SK-N-SH (cell line): ENCODE results near the gene ZG16.
"Not testable (repeated sequence)": the region's sequence is repeated elsewhere in the genome, so short reads cannot be mapped to it uniquely, and the experiment has no call there.

ENCODE experiments used
- EP300 ChIP-seq, 2 experiments: IDR thresholded peaks; 2 replicates each; pipeline versions ENCODE4 v1.4.0 to v1.6.1; 2012; ENCODE audit warnings: borderline replicate concordance in 1 of 2, low read depth in 1 of 2, low read length in 1 of 2
- FOXJ3 ChIP-seq: sonication (generic); formaldehyde crosslinking; IDR thresholded peaks from 2 replicates; pipeline ENCODE4 v1.5.1; 2020; ENCODE audit warnings: mild to moderate bottlenecking, missing genetic modification reagents
- NRF1 ChIP-seq: IDR thresholded peaks from 2 replicates; pipeline ENCODE4 v1.6.1; 2012; ENCODE audit warnings: low read depth, mild to moderate bottlenecking, low read length
- SMC3 ChIP-seq: IDR thresholded peaks from 2 replicates; pipeline ENCODE4 v1.6.1; 2012; ENCODE audit warnings: low read depth, low read length, improper control_type of control experiment
- TAF1 ChIP-seq: IDR thresholded peaks from 2 replicates; pipeline ENCODE4 v1.6.1; 2012; ENCODE audit warnings: low read depth, mild to moderate bottlenecking, low read length, moderate library complexity, borderline replicate concordance
- TF ChIP-seq, protein P1 (sequence below): fragments of 200-600 bp; sonication (generic); IDR thresholded peaks from 2 replicates; pipeline ENCODE4 v1.6.1; 2017; ENCODE audit warnings: antibody characterized with exemption, mild to moderate bottlenecking, moderate library complexity

DNA sequence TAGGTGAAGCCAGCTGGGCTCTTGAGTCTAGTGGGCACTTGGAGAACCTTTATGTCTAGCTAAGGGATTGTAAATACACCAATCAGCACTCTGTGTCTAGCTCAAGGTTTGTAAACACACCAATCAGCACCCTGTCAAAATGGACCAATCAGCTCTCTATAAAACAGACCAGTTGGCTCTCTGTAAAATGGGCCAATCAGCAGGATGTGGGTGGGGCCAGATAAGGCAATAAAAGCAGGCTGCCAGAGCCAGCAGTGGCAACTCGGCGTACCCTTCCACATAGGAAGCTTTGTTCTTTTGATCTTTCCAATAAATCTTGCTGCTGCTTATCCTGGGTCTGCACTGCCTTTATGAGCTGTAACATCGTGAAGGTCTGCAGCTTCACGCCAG lies 29.3 kb upstream of the ZG16 start:
- TF ChIP-seq, protein P1, sequence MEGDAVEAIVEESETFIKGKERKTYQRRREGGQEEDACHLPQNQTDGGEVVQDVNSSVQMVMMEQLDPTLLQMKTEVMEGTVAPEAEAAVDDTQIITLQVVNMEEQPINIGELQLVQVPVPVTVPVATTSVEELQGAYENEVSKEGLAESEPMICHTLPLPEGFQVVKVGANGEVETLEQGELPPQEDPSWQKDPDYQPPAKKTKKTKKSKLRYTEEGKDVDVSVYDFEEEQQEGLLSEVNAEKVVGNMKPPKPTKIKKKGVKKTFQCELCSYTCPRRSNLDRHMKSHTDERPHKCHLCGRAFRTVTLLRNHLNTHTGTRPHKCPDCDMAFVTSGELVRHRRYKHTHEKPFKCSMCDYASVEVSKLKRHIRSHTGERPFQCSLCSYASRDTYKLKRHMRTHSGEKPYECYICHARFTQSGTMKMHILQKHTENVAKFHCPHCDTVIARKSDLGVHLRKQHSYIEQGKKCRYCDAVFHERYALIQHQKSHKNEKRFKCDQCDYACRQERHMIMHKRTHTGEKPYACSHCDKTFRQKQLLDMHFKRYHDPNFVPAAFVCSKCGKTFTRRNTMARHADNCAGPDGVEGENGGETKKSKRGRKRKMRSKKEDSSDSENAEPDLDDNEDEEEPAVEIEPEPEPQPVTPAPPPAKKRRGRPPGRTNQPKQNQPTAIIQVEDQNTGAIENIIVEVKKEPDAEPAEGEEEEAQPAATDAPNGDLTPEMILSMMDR: not testable (repeated sequence)
- not testable (repeated sequence) for TF ChIP-seq EP300 (IDR thresholded peaks at IDR 0.05; ENCODE audit: borderline replicate concordance in 1 of 2, low read depth in 1 of 2, low read length in 1 of 2); SMC3; NRF1; TAF1; FOXJ3 (CRISPR knock-in tag)
